AG09319 (cell line): ENCODE measurements around the gene CHD3.
A peak's percentile ranks its signal among the peaks of the same experiment; 100 is the strongest.

ENCODE experiments used
- DNase-seq: peaks from one replicate; pipeline ENCODE4 v3.0.0-alpha.2; 2010; ENCODE audit warnings: low read depth; ENCODE audit errors: extremely low read depth
- CTCF ChIP-seq: IDR thresholded peaks from 2 replicates; pipeline ENCODE4 v1.5.1; 2011; ENCODE audit warnings: low read depth, mild to moderate bottlenecking, inconsistent platforms, low read length, moderate library complexity

Gene CHD3

GRCh38 chr17:7931709-7932482 is 43.3 kb downstream of the CHD3 start, which contains the start of the genes CNTROB and TRAPPC1:
CNTROB (plus strand) TSS chr17:7932206; CDS start chr17:7933080, 874 bp downstream.
TRAPPC1 (minus strand) TSS chr17:7931946; CDS start chr17:7931829, 117 bp downstream.
- no peak for TF ChIP-seq CTCF
- DNase-seq: peak; percentile 98

- TF ChIP-seq CTCF: no peak
- DNase-seq: no peak
These were observed 43.9 kb downstream of the CHD3 start for GRCh38 chr17:7932483-7932891.

GRCh38 chr17:7932949-7933348 is 44.4 kb downstream of the CHD3 start:
- peak; percentile 31 for TF ChIP-seq CTCF
- DNase-seq: no peak

- DNase-seq: no peak
- no peak for TF ChIP-seq CTCF
These were observed 47.3 kb downstream of the CHD3 start for GRCh38 chr17:7935859-7936258.

- TF ChIP-seq CTCF: no peak
- no peak for DNase-seq
These were observed 51.4 kb downstream of the CHD3 start for GRCh38 chr17:7940034-7940433.

GRCh38 chr17:7940743-7941142 is 52.2 kb downstream of the CHD3 start:
- DNase-seq: no peak
- no peak for TF ChIP-seq CTCF

GRCh38 chr17:7943291-7943690 is 54.7 kb downstream of the CHD3 start:
- no peak for TF ChIP-seq CTCF
- no peak for DNase-seq
